HUES64 (cell line): ENCODE data around the gene SLC16A3.
"Not testable (repeated sequence)": the region's sequence is repeated elsewhere in the genome, so short reads cannot be mapped to it uniquely, and the experiment has no call there.

Experiments used
- H3K27ac ChIP-seq: 2 replicates; pipeline ENCODE4 v1.7.0; 2013; ENCODE audit warnings: low read depth, low read length, inconsistent platforms
- H3K27me3 ChIP-seq: 2 replicates; pipeline ENCODE4 v1.6.1; 2013; ENCODE audit warnings: mild to moderate bottlenecking, low read length; ENCODE audit not compliant: insufficient read depth
- H3K36me3 ChIP-seq: 2 replicates; pipeline ENCODE4 v1.6.1; 2013; ENCODE audit warnings: mild to moderate bottlenecking, low read length; ENCODE audit not compliant: insufficient read depth
- H3K4me1 ChIP-seq: 2 replicates; pipeline ENCODE4 v1.6.1; 2013; ENCODE audit warnings: mild to moderate bottlenecking, low read length, moderate library complexity; ENCODE audit not compliant: insufficient read depth
- H3K4me3 ChIP-seq: 2 replicates; pipeline ENCODE4 v1.5.1; 2013; ENCODE audit warnings: mild to moderate bottlenecking, low read length, moderate library complexity
- H3K9ac ChIP-seq: 2 replicates; pipeline ENCODE4 v1.6.1; 2013; ENCODE audit warnings: mild to moderate bottlenecking, low read depth, low read length
- H3K9me3 ChIP-seq: 2 replicates; pipeline ENCODE4 v1.6.1; 2013; ENCODE audit warnings: low read depth, low read length; ENCODE audit not compliant: insufficient read depth
- WGBS: fragments of 150-250, 120-280 bp; methylation state at CpG from one replicate; pipeline ENCODE4 v1.1.7; 2013; ENCODE audit warnings: missing lambda C conversion rate; 5-methylcytosine and 5-hydroxymethylcytosine counted together

The SLC16A3 gene

GRCh38 chr17:82246365-82247181 is 17.7 kb downstream of the SLC16A3 start:
- Histone ChIP-seq H3K36me3 (peaks cover 96% of the 10 kb centered on the region), H3K9ac (no peak overlapping the region), H3K27me3 (no peaks in the 10 kb centered on the region), H3K9me3 (no peaks in the 10 kb centered on the region), H3K4me3 (no peak overlapping the region), H3K27ac (no peak overlapping the region), H3K4me1 (no peaks in the 10 kb centered on the region)
- 93% methylated on average over 27 of the region's 27 CpGs for WGBS

GRCh38 chr17:82247182-82247823 is 18.5 kb downstream of the SLC16A3 start:
- 95% methylated on average over 22 of the region's 22 CpGs for WGBS
- H3K27ac ChIP-seq, result no peak overlapping the region
- no peak overlapping the region for H3K9ac ChIP-seq
- no peaks in the 10 kb centered on the region for H3K9me3 ChIP-seq
- no peaks in the 10 kb centered on the region for H3K27me3 ChIP-seq
- no peaks in the 10 kb centered on the region for H3K4me1 ChIP-seq
- H3K4me3 ChIP-seq, result no peak overlapping the region
- peaks cover 100% of the 10 kb centered on the region for H3K36me3 ChIP-seq

DNA sequence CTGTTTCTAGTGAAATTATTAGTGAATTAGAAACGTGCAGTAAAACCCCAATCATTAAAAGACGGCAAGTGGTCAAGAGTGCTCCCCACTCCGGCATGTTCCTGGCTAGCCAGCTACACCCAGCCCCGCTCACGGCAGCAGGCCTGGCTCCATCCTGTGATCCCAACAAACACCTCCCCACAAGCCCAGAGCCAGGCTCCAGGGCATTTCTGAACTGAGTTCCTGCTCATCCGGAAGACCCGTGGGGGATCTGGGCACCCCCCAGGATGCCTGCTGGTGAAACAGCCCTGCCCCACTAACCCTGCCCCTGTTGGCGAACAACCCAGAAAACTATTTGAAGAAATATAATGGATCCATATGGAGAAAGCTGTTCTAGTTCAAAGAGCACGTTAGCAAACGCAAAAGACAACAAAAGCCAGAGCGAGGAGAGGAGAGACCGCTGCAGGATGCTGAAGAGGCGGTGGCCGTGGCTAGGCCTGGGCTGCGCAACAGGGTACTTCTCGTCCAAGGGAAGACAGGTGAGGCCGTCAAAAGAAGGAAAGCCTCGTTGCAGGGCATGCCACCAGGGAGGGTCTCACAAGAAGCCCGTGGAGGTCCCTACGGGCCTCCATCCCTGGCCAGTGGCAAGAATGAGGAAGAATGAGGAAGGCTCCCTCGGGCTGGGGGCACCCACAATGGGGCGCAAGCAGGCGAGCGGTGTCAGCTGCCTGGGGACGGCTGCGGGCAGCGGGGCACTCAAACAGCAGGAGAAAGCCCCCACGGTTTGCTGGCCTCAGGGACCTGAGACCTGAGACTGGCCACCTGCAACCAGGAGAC is 19.2 kb downstream of the SLC16A3 start:
- H3K36me3 ChIP-seq, result peaks cover 100% of the 10 kb centered on the region
- no peaks in the 10 kb centered on the region for H3K9me3 ChIP-seq
- no peak overlapping the region for H3K9ac ChIP-seq
- 96% methylated on average over 28 of the region's 28 CpGs for WGBS
- no peaks in the 10 kb centered on the region for H3K4me1 ChIP-seq
- no peak overlapping the region for H3K4me3 ChIP-seq
- no peak overlapping the region for H3K27ac ChIP-seq
- no peaks in the 10 kb centered on the region for H3K27me3 ChIP-seq

- H3K27me3 ChIP-seq, result no peaks in the 10 kb centered on the region
- no peak overlapping the region for H3K9ac ChIP-seq
- 96% methylated on average over 54 of the region's 54 CpGs for WGBS
- no peak overlapping the region for H3K27ac ChIP-seq
- no peaks in the 10 kb centered on the region for H3K9me3 ChIP-seq
- no peak overlapping the region for H3K4me3 ChIP-seq
- H3K4me1 ChIP-seq, result no peaks in the 10 kb centered on the region
- H3K36me3 ChIP-seq, result peaks cover 96% of the 10 kb centered on the region
Observed at GRCh38 chr17:82248815-82249674, 20.2 kb downstream of the SLC16A3 start.

DNA sequence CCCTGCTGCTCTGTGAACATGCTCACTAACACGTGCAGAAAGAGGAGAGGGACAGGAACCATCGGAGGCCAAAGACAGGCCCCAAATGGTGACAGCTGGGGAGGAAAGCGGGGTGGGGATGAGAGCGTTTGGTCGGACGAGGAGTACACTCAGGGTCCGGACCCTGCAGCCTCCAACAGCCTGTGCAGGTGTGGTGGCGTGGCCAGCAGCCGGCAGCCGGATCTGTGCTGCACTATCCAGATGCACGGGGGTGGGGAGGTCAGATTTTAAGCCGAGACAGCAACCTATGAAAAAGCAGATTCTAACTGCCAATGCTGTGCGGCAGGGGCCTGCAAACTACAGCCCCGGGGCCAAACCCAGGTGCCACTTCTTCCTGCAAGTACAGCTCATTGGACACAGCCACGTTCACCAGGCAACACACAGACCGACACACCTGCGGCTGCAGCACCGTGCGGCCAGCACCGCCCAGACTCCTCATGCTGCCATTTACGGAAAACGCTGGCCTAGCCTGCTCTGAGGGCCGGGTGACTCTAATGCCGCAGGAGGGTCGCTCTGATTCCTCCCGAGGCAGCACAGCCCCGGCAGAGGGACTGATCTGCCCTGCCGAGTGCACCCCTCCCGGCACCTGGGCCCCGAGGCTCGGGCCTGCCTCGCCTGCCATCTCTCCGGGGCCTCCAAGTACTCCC is 21.2 kb downstream of the SLC16A3 start:
- WGBS, result 96% methylated on average over 33 of the region's 33 CpGs
- H3K27ac ChIP-seq, result no peak overlapping the region
- no peaks in the 10 kb centered on the region for H3K9me3 ChIP-seq
- H3K4me3 ChIP-seq, result no peak overlapping the region
- no peaks in the 10 kb centered on the region for H3K27me3 ChIP-seq
- H3K4me1 ChIP-seq, result no peaks in the 10 kb centered on the region
- H3K9ac ChIP-seq, result no peak overlapping the region
- H3K36me3 ChIP-seq, result peaks cover 86% of the 10 kb centered on the region

- 97% methylated on average over 25 of the region's 25 CpGs for WGBS
- no peak overlapping the region for H3K9ac ChIP-seq
Observed at GRCh38 chr17:82250868-82251500, 22.1 kb downstream of the SLC16A3 start.

DNA sequence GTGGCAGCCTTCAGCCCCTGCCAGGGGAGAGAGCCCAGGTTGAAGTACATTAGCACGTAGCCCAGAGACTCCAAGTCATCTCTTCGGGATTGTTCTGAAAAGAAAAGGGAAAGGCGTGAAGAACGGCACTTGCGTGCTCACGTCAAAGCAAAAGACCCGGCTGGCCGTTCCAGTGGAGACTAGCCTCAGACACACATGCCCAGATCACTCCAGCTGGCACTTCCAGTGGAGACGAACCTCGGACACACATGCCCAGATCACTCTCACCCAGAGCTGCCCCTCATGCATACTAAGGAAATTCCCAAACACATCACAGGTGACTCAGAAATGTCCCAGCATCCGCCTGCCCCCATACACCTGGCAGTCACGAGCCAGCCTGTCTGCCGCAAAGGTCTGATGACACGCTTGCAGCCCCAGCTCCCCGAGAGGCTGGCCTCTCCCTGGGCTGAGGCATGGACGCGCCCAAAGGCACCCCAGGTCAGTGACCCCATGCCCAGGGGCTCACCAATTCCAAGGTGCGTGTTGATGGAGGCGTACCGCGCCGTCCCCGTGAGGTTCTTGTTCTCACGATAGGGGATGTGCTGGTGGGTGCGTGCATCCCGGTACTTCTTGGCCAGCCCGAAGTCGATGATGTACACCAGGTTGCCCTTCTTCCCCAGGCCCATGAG is 23.8 kb downstream of the SLC16A3 start:
- no peak overlapping the region for H3K27ac ChIP-seq
- peaks cover 86% of the 10 kb centered on the region for H3K36me3 ChIP-seq
- 96% methylated on average over 28 of the region's 28 CpGs for WGBS
- no peaks in the 10 kb centered on the region for H3K27me3 ChIP-seq
- no peaks in the 10 kb centered on the region for H3K4me1 ChIP-seq
- H3K9ac ChIP-seq, result no peak overlapping the region
- no peak overlapping the region for H3K4me3 ChIP-seq
- H3K9me3 ChIP-seq, result no peaks in the 10 kb centered on the region

More at GRCh38 chr17:82250868-82251500, 22.1 kb downstream of the SLC16A3 start:
- H3K36me3 ChIP-seq, result peaks cover 86% of the 10 kb centered on the region
- H3K27ac ChIP-seq, result no peak overlapping the region
- no peaks in the 10 kb centered on the region for H3K4me1 ChIP-seq
- no peaks in the 10 kb centered on the region for H3K27me3 ChIP-seq
- no peak overlapping the region for H3K4me3 ChIP-seq
- no peaks in the 10 kb centered on the region for H3K9me3 ChIP-seq

GRCh38 chr17:82253179-82253544 is 24.3 kb downstream of the SLC16A3 start:
- Histone ChIP-seq H3K9me3 (no peaks in the 10 kb centered on the region), H3K9ac (no peak overlapping the region), H3K27me3 (no peaks in the 10 kb centered on the region), H3K27ac (no peak overlapping the region), H3K4me1 (no peaks in the 10 kb centered on the region), H3K36me3 (peaks cover 85% of the 10 kb centered on the region), H3K4me3 (no peak overlapping the region)
- WGBS, result 98% methylated on average over 12 of the region's 12 CpGs

GRCh38 chr17:82254096-82254495 is 25.3 kb downstream of the SLC16A3 start:
- peaks cover 85% of the 10 kb centered on the region for H3K36me3 ChIP-seq
- H3K4me1 ChIP-seq, H3K9me3 ChIP-seq, H3K9ac ChIP-seq, H3K27me3 ChIP-seq, H3K4me3 ChIP-seq, H3K27ac ChIP-seq: not testable (repeated sequence)
- 96% methylated on average over 39 of the region's 39 CpGs for whole genome bisulfite sequencing
